ENCODE measurements around the gene KCTD16. TPM values are rescaled to one million over a fixed set of nuclear protein-coding genes. Genes with fewer than 3 reads are reported as not detected.

KCTD16 gene
- total RNA-seq, 6 experiments from 2014 or later: under 0.01 to 0.02 (median 0.02) TPM; not detected in 3

GRCh38 chr5:144315994-144316634 is 145.4 kb downstream of the KCTD16 start:
- intact Hi-C loops (cut with DNase I): no loop called here
- peak overlapping the region in 2 of 3 donors; percentile 35 to 44 for H3K27ac ChIP-seq
- H3K27me3 ChIP-seq: no peaks in the 10 kb centered on the region
- TF ChIP-seq POLR2A (IDR thresholded peaks at IDR 0.05): no peak
- TF ChIP-seq CTCF (IDR thresholded peaks at IDR 0.05): no peak
- no peaks in the 10 kb centered on the region for H3K9me3 ChIP-seq
- WGBS (ENCODE audit: insufficient coverage, low coverage, low lambda C conversion rate, missing lambda C conversion rate): 67% methylated on average over 12 of the region's 12 CpGs
- no peaks in the 10 kb centered on the region for H3K36me3 ChIP-seq
- no peak overlapping the region for H3K4me3 ChIP-seq
- peak; percentile 99 for ATAC-seq
- peak; percentile 30 to 63 (median 57) for DNase-seq
- peaks cover 0 to 8% (median 0%) of the 10 kb centered on the region in 4 donors for H3K4me1 ChIP-seq

GRCh38 chr5:144318011-144318410 is 147.3 kb downstream of the KCTD16 start:
- Histone ChIP-seq H3K36me3 (no peaks in the 10 kb centered on the region), H3K4me1 (peaks cover 0 to 8% (median 0%) of the 10 kb centered on the region in 4 donors), H3K27ac (no peak overlapping the region), H3K9me3 (no peaks in the 10 kb centered on the region), H3K4me3 (no peak overlapping the region), H3K27me3 (no peaks in the 10 kb centered on the region)
- TF ChIP-seq CTCF (IDR thresholded peaks at IDR 0.05): no peak
- TF ChIP-seq POLR2A (IDR thresholded peaks at IDR 0.05): no peak
- intact Hi-C loops (cut with DNase I): no loop called here
- no peak for DNase-seq
- 71% methylated on average over 3 of the region's 3 CpGs for WGBS (ENCODE audit: insufficient coverage, low coverage, low lambda C conversion rate, missing lambda C conversion rate)
- ATAC-seq: no peak

GRCh38 chr5:144318460-144318859 is 147.8 kb downstream of the KCTD16 start:
- TF ChIP-seq CTCF (IDR thresholded peaks at IDR 0.05) (no peak), POLR2A (IDR thresholded peaks at IDR 0.05) (no peak)
- 74% methylated on average over 4 of the region's 4 CpGs for WGBS (ENCODE audit: insufficient coverage, low coverage, low lambda C conversion rate, missing lambda C conversion rate)
- intact Hi-C loops (cut with DNase I): no loop called here
- ATAC-seq (no peak), DNase-seq (no peak)
- Histone ChIP-seq H3K27me3 (no peaks in the 10 kb centered on the region), H3K36me3 (no peaks in the 10 kb centered on the region), H3K9me3 (no peaks in the 10 kb centered on the region), H3K27ac (no peak overlapping the region), H3K4me3 (no peak overlapping the region), H3K4me1 (peaks cover 0 to 8% (median 0%) of the 10 kb centered on the region in 4 donors)

- H3K4me1 ChIP-seq: no peaks in the 10 kb centered on the region
- TF ChIP-seq CTCF (IDR thresholded peaks at IDR 0.05) (no peak), POLR2A (IDR thresholded peaks at IDR 0.05) (no peak)
- 73% methylated on average over 1 of the region's 1 CpG for WGBS (ENCODE audit: insufficient coverage, low coverage, low lambda C conversion rate, missing lambda C conversion rate)
- H3K27me3 ChIP-seq: no peaks in the 10 kb centered on the region
- no peaks in the 10 kb centered on the region for H3K9me3 ChIP-seq
- no peaks in the 10 kb centered on the region for H3K36me3 ChIP-seq
- no peak for DNase-seq
- no peak overlapping the region for H3K27ac ChIP-seq
- ATAC-seq: no peak
- intact Hi-C loops (cut with DNase I): no loop called here
- no peak overlapping the region for H3K4me3 ChIP-seq
These were observed 152.5 kb downstream of the KCTD16 start for GRCh38 chr5:144323181-144323580.

Data from right lobe of liver (tissue), 6 donors.